GM21717 (cell line): ENCODE results near the gene PRICKLE3.
"Not testable (repeated sequence)": the region's sequence is repeated elsewhere in the genome, so short reads cannot be mapped to it uniquely, and the experiment has no call there.

Source experiments
- ATAC-seq: cut with Tn5 transposase; IDR thresholded peaks from one replicate; pipeline ENCODE4 v1.9.1; 2021; ENCODE audit warnings: mild to moderate bottlenecking, moderate library complexity; ENCODE audit not compliant: unreplicated experiment

The PRICKLE3 gene

GRCh38 chrX:49183701-49184281 lies 2.4 kb downstream of the PRICKLE3 start:
- no peak for ATAC-seq

- ATAC-seq, result no peak
These were observed 6.8 kb downstream of the PRICKLE3 start for GRCh38 chrX:49179358-49179757.

GRCh38 chrX:49178537-49178936 lies 7.6 kb downstream of the PRICKLE3 start:
- no peak for ATAC-seq

GRCh38 chrX:49177873-49178480 lies 8.2 kb downstream of the PRICKLE3 start:
- ATAC-seq, result no peak

- no peak for ATAC-seq
These were observed 8.8 kb downstream of the PRICKLE3 start for GRCh38 chrX:49177338-49177833.

- no peak for ATAC-seq
These were observed 9.5 kb downstream of the PRICKLE3 start for GRCh38 chrX:49176421-49177326.

GRCh38 chrX:49175435-49176274 lies 10.5 kb downstream of the PRICKLE3 start:
- ATAC-seq, result no peak

GRCh38 chrX:49174723-49175122 lies 11.4 kb downstream of the PRICKLE3 start:
- ATAC-seq, result no peak

GRCh38 chrX:49173544-49173943 lies 12.6 kb downstream of the PRICKLE3 start:
- not testable (repeated sequence) for ATAC-seq

- ATAC-seq, result peak; percentile 59
These were observed 13.8 kb downstream of the PRICKLE3 start for GRCh38 chrX:49172280-49172780.

- no peak for ATAC-seq
These were observed 14.4 kb downstream of the PRICKLE3 start, which contains the start of gene PLP2 for GRCh38 chrX:49171752-49172279. TSS of gene PLP2 (plus strand) at chrX:49171898. CDS start at chrX:49172001, 103 bp downstream.

GRCh38 chrX:49167740-49168108 lies 18.4 kb downstream of the PRICKLE3 start:
- no peak for ATAC-seq

- peak; percentile 17 for ATAC-seq
These were observed 19.0 kb downstream of the PRICKLE3 start for GRCh38 chrX:49166914-49167739.

- ATAC-seq, result peak; percentile 41
These were observed 20.0 kb downstream of the PRICKLE3 start for GRCh38 chrX:49165901-49166881.

GRCh38 chrX:49164589-49165360 lies 21.4 kb downstream of the PRICKLE3 start:
- no peak for ATAC-seq

- peak; percentile 44 for ATAC-seq
These were observed 22.4 kb downstream of the PRICKLE3 start for GRCh38 chrX:49163555-49164419.
